RWPE2 (cell line): ENCODE results near the gene PLA2G5.

Experiments used
- ATAC-seq: fragments of 200-7000 bp; cut with Tn5 transposase; 3 replicates; pipeline ENCODE4 v1.9.1; 2021; ENCODE audit warnings: low read depth
- DNase-seq: peaks from one replicate; pipeline ENCODE4 v3.0.0-alpha.2; 2020; ENCODE audit warnings: low spot score
- H3K27ac ChIP-seq: fragments of 450-650 bp; 2 replicates; pipeline ENCODE4 v1.5.1; 2017; ENCODE audit warnings: mild to moderate bottlenecking; ENCODE audit not compliant: poor library complexity, severe bottlenecking
- H3K27me3 ChIP-seq: fragments of 250-450 bp; sonication (Bioruptor Pico); 2 replicates; pipeline ENCODE4 v1.5.1; 2021; ENCODE audit warnings: mild to moderate bottlenecking, moderate library complexity; ENCODE audit not compliant: insufficient read depth, poor library complexity, severe bottlenecking
- H3K36me3 ChIP-seq: fragments of 250-450 bp; sonication (Bioruptor Pico); 2 replicates; pipeline ENCODE4 v1.5.1; 2020; ENCODE audit warnings: low read depth, mild to moderate bottlenecking, moderate library complexity
- H3K4me1 ChIP-seq: fragments of 250-450 bp; sonication (Bioruptor Pico); 2 replicates; pipeline ENCODE4 v1.5.1; 2021; ENCODE audit warnings: mild to moderate bottlenecking, moderate library complexity; ENCODE audit not compliant: insufficient read depth, poor library complexity, severe bottlenecking
- H3K4me3 ChIP-seq: fragments of 250-450 bp; sonication (Bioruptor Pico); 2 replicates; pipeline ENCODE4 v1.5.1; 2021; ENCODE audit warnings: mild to moderate bottlenecking, moderate library complexity; ENCODE audit not compliant: severe bottlenecking
- H3K9me3 ChIP-seq: fragments of 250-450 bp; sonication (Bioruptor Pico); 2 replicates; pipeline ENCODE4 v1.5.1; 2021; ENCODE audit warnings: mild to moderate bottlenecking, moderate library complexity; ENCODE audit not compliant: severe bottlenecking
- CTCF ChIP-seq: fragments of 450-650 bp; IDR thresholded peaks from one replicate; pipeline ENCODE4 v1.5.1; 2017; ENCODE audit warnings: mild to moderate bottlenecking, moderate library complexity; ENCODE audit not compliant: poor library complexity, severe bottlenecking

The PLA2G5 gene

DNA sequence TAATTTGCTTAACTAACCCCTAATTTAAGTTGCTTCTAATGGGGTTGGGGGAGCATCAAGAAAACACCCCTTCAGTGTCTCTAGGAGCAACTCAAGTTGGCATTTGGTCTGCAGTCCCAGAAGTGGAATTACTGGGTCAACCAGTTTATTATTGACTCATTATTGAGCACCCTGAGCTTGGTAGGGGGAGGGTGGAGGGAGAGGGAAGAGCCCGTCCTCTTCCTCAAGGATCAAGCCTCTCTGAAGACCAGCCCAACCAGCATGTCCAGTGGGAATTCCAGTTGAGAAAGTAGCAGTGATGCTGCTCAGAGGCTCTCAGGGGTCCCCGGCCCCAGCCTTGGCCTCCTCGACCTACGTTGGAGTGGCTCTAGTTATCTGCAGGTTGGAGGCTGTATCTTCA is 67.1 kb downstream of the PLA2G5 start:
- no peaks in the 10 kb centered on the region for H3K9me3 ChIP-seq
- H3K4me1 ChIP-seq, result peaks cover 5% of the 10 kb centered on the region
- no peaks in the 10 kb centered on the region for H3K36me3 ChIP-seq
- no peak overlapping the region for H3K4me3 ChIP-seq
- TF ChIP-seq CTCF, result no peak
- H3K27me3 ChIP-seq, result no peaks in the 10 kb centered on the region
- H3K27ac ChIP-seq, result no peak overlapping the region
- ATAC-seq, result no peak
- no peak for DNase-seq

DNA sequence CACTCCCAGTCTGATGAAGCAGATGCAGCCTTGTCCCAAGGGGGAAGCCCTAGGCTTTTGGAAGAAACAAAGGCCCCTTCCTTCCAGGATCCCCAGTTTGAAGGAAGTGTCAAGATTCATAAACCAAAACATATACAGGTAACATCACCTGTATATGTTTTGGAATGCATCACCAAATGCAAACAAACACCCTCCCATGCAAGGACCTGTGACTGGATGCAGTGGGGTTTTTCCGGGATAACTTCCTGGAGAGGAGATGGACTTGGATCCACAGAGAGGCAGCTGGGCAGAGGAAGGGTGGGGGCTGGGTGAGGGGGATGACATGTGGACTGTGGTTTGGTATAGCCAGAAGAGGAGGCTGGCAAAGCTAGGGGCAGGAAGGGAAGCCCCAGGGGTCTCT is 67.6 kb downstream of the PLA2G5 start:
- no peaks in the 10 kb centered on the region for H3K9me3 ChIP-seq
- H3K4me1 ChIP-seq, result peaks cover 5% of the 10 kb centered on the region
- ATAC-seq (no peak), DNase-seq (no peak)
- H3K36me3 ChIP-seq, result no peaks in the 10 kb centered on the region
- no peak overlapping the region for H3K27ac ChIP-seq
- TF ChIP-seq CTCF, result no peak
- no peaks in the 10 kb centered on the region for H3K27me3 ChIP-seq
- no peak overlapping the region for H3K4me3 ChIP-seq

DNA sequence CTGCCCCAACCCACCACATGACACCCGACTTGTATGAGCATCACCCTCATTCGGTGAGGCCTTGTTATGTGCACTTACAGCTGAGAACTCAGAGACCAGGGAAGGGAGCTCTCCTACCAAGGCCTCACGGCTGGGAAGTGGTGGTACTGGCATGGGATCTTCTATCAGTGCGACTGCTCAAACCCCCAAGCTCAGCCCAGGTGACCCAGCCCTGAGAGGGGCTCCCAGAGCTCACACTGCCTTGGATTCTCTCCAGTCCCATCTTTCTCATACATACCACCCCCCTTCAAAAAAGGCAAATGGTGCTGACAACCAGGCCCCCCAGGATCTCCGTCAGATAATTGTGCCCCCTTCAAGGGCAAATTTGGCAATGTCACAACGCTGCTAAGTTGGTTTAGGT is 68.4 kb downstream of the PLA2G5 start:
- no peak for TF ChIP-seq CTCF
- Histone ChIP-seq H3K9me3 (no peaks in the 10 kb centered on the region), H3K27ac (no peak overlapping the region), H3K4me3 (no peak overlapping the region), H3K4me1 (peaks cover 5% of the 10 kb centered on the region), H3K36me3 (no peaks in the 10 kb centered on the region), H3K27me3 (no peaks in the 10 kb centered on the region)
- DNase-seq (no peak), ATAC-seq (no peak)

- ATAC-seq (no peak), DNase-seq (no peak)
- Histone ChIP-seq H3K36me3 (no peaks in the 10 kb centered on the region), H3K4me1 (peaks cover 5% of the 10 kb centered on the region), H3K4me3 (no peak within 1 kb of the TSS), H3K9me3 (no peaks in the 10 kb centered on the region), H3K27ac (no peak within 1 kb of the TSS), H3K27me3 (no peaks in the 10 kb centered on the region)
- TF ChIP-seq CTCF, result no peak
Measured at GRCh38 chr1:20138961-20139550, 69.1 kb downstream of the PLA2G5 start, which contains the start of gene PLA2G2F. Gene PLA2G2F (plus strand): TSS chr1:20139323. CDS start chr1:20139428, 105 bp downstream.

GRCh38 chr1:20139776-20140612 is 70.0 kb downstream of the PLA2G5 start:
- Histone ChIP-seq H3K27ac (no peak overlapping the region), H3K4me1 (peaks cover 5% of the 10 kb centered on the region), H3K4me3 (no peak overlapping the region), H3K36me3 (no peaks in the 10 kb centered on the region), H3K9me3 (no peaks in the 10 kb centered on the region), H3K27me3 (no peaks in the 10 kb centered on the region)
- no peak for TF ChIP-seq CTCF
- DNase-seq (no peak), ATAC-seq (no peak)
